HG03460 (cell line): ENCODE measurements around the gene CCN5.

Experiments
- ATAC-seq: cut with Tn5 transposase; IDR thresholded peaks from one replicate; pipeline ENCODE4 v1.9.1; 2021; ENCODE audit not compliant: unreplicated experiment

Gene CCN5

GRCh38 chr20:44735816-44736169 is 20.6 kb downstream of the CCN5 start:
- ATAC-seq, result no peak

- no peak for ATAC-seq
Observed at GRCh38 chr20:44736170-44737021, 21.2 kb downstream of the CCN5 start.

- ATAC-seq, result no peak
Observed at GRCh38 chr20:44737116-44737515, 21.9 kb downstream of the CCN5 start.

- ATAC-seq, result no peak
Observed at GRCh38 chr20:44738813-44739477, 23.8 kb downstream of the CCN5 start.

- ATAC-seq, result no peak
Observed at GRCh38 chr20:44739942-44740341, 24.8 kb downstream of the CCN5 start.

- ATAC-seq, result no peak
Observed at GRCh38 chr20:44742304-44743079, 27.3 kb downstream of the CCN5 start.

GRCh38 chr20:44743080-44743701 is 28.0 kb downstream of the CCN5 start:
- ATAC-seq, result no peak

GRCh38 chr20:44743916-44744655 is 28.9 kb downstream of the CCN5 start:
- no peak for ATAC-seq

GRCh38 chr20:44745122-44745597 is 30.0 kb downstream of the CCN5 start:
- no peak for ATAC-seq

- ATAC-seq, result no peak
Observed at GRCh38 chr20:44745598-44746366, 30.6 kb downstream of the CCN5 start, which contains the start of gene KCNK15. KCNK15 (plus strand) TSS chr20:44745865; CDS start chr20:44745911, 46 bp downstream.

GRCh38 chr20:44746367-44747165 is 31.4 kb downstream of the CCN5 start:
- no peak for ATAC-seq

GRCh38 chr20:44747166-44748004 is 32.2 kb downstream of the CCN5 start:
- no peak for ATAC-seq

GRCh38 chr20:44748005-44748370 is 32.8 kb downstream of the CCN5 start:
- ATAC-seq, result no peak

GRCh38 chr20:44750081-44750805 is 35.1 kb downstream of the CCN5 start:
- no peak for ATAC-seq

GRCh38 chr20:44752099-44752931 is 37.1 kb downstream of the CCN5 start:
- no peak for ATAC-seq

GRCh38 chr20:44754554-44754953 is 39.4 kb downstream of the CCN5 start:
- ATAC-seq, result no peak
